ENCODE results near the gene CELA3A.

- TF ChIP-seq CTCF (IDR thresholded peaks at IDR 0.05) (no peak), POLR2A (IDR thresholded peaks at IDR 0.05) (no peak)
Measured at GRCh38 chr1:21955501-21956281, 45.8 kb upstream of the CELA3A start.
